CD4-positive, alpha-beta T cell treated with Interleukin-6 for 4 hours (primary cell): Measurements from ENCODE around the gene UBL7.
A peak's percentile ranks its signal among the peaks of the same experiment; 100 is the strongest.
"Not testable (repeated sequence)": the region's sequence is repeated elsewhere in the genome, so short reads cannot be mapped to it uniquely, and the experiment has no call there.

Experiments
- DNase-seq: peaks from one replicate; pipeline ENCODE4 v3.0.0-alpha.2; 2020; ENCODE audit warnings: mixed read lengths

The UBL7 gene, protein sequence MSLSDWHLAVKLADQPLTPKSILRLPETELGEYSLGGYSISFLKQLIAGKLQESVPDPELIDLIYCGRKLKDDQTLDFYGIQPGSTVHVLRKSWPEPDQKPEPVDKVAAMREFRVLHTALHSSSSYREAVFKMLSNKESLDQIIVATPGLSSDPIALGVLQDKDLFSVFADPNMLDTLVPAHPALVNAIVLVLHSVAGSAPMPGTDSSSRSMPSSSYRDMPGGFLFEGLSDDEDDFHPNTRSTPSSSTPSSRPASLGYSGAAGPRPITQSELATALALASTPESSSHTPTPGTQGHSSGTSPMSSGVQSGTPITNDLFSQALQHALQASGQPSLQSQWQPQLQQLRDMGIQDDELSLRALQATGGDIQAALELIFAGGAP

DNA sequence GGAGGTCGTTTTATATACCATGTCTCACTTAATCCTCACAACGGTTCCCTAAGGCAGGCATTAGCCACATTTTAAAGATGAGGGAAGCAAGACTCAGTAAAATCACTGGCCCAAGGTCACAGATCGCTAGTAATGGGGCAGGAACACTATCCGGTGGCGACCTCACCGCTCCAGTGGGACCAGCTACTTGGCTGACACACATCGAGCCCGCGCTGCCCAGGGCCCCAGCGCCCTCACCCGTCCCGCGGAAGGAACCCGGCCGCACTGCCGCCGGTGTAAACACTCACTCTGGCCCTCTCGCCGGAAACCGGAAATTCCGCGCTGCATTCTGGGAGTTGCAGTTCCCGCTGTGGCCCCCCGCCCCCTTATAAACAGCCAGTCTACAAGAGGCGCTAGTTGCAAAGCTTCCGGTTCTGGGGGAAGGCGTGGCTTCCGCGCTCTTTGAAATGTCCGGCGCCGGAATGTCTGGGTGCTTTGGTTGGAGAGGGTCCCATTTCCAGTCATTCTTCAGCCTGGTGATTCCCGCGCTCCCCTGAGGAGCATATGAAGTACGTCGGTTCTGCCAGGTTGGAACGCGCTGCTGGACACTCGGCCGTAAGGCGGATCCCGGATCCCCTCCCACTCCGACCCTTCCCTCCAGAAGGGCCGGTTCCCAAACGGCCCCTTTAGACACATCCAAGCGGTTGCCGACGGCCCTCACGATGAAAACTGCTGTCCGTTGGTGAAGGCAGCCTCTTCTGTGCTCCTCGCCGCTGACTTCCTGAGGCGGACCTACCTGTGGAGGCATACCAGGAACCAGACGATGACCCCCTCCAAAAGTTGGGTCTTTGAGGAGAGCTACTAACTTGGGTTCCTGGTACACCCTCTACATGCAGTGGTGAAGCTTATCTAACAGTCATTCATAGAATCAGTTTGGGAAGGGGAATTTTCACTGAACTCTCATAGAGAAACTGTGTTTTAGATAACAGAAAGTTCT lies at the start of gene UBL7:
TSS of gene UBL7 (minus strand) at position 290 of the 976 bp plus-strand sequence. CDS start 2,293 bp downstream, outside the sequence.
- DNase-seq, result peak; percentile 97

DNA sequence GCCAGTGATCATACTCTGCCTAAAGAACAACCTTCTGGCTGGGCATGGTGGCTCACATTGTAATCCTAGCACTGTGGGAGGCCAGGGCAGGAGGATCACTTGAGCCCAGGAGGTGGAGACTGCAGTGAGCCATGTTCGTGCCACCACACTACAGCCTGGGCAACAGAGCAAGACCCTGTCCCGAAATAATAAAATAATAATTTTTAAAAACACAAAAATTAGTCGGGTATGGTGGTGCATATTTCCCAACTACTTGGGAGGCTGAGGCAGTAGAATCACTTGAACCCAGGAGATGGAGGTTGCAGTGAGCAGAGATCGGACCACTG lies 45.5 kb upstream of the UBL7 start:
- DNase-seq, result no peak

DNA sequence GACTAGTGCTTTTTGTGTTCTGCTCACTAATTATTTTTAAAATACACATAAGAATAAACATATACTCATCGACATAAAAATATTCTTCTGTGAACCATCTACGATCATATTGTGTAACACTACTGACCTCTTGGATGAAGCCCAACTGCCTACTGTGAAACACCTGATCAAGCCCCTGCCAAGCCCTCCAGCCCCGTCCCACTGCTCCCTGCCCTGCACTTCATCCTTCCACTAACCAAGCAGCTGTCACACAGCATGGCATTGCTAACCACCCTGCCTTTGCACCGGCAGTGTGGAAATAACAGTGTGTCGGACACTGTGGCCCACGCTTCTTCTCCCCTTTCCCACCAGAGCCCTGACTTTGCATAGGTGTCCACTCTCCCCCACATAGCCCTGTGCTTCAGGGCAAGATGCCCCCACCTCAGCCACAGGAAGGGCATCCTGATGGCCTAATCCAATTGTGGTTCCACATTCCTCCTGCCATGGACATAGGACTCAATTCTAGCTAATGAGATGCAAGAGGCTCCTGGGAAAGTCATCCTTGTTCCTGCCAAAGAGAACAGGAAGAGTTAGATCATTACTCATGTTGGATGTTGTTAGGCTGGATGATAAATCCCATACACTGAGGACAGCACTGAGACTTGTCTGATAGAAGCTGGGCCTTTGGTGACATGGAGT lies 45.0 kb upstream of the UBL7 start:
- no peak for DNase-seq

DNA sequence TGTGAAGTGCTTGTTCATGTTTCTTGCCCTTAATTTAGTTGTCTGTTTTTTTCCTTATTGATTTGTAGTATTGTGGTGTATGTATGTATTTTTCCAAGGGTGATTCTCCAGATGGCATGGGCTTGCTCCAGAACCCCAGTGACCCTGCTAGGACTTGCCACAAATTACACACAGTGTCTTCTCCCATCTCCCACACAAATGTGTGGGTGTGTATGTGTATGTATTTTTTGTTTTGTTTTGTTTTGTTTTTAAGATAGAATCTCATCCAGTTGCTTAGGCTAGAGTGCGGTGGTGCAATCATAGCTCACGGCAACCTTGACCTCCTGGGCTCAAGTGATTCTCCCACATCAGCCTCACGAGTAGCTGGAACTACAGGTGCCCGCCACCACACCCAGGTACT lies 43.9 kb upstream of the UBL7 start:
- DNase-seq, result no peak

DNA sequence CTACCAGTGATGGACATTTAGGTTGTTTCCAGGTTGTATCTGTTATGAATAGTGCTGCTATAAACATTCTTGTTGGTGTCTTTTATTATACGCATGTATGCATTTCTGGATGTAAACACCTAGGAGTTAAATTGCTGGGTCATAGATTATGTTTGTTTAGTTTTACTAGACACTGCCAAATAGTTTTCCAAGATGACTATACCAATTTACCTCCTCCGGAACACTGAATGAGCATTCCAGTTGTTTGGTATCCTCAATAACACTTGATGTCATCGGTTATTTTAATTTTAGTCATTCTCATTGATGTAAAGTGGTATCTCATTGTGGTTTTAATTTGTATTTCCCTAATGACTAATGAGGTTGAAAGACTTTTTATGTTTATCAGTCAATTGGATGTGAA lies 43.5 kb upstream of the UBL7 start:
- no peak for DNase-seq

DNA sequence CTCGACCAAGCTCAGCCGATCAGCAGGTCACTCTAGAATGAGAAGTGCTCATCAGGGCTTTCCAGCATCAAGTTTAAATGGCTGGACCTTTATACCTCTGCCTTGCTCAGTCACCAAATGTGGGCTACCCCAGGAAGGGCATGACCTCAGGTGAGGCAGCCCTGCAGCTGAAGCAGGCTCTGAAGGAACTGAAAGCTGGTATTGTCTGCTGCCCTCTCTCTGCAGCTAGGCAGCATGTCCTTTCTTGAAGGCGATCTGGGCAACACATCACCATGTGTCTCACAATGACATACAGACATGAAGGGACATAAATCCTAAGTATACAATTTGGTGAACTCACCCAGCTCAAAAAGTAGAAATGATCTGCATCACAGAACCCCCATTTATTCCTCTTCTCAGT lies 41.3 kb upstream of the UBL7 start:
- DNase-seq, result no peak

DNA sequence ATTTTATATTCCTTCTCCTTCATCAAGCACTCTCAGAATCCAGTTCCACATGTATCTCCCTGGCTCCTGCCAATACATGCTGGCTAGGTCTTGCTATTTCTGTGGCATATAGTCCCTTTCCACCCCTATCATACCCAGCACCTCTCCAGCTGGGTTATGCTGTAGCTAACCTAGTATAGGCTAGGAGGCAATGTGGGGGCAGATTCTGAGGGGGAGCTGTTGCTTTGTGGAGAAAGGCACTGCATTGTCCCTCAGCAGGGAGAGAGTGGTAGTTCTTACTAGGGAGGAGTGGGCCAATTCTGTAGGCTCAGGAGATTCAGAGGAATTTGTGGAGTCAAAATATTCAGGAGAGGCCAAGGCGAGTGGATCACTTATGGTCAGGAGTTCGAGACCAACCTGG lies 39.4 kb upstream of the UBL7 start:
- DNase-seq, result no peak

DNA sequence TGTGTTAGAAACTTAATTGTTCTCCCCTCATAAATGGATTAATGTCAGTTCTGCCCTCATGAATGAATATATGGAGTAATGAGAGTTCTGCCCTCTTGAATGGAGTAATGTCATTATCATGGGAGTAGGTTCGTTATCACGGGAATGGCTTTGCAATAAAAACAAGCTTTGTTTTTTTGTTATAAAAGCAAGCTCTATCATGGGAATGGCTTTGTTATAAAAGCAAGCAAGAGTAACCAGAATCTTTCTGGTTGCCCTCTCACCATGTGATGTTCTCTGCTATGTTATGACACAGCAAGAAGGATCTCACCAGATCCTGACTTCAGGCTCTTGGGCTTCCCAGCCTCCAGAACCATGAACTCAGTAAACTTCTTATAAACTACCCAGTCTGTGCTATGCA lies 38.4 kb upstream of the UBL7 start:
- no peak for DNase-seq

DNA sequence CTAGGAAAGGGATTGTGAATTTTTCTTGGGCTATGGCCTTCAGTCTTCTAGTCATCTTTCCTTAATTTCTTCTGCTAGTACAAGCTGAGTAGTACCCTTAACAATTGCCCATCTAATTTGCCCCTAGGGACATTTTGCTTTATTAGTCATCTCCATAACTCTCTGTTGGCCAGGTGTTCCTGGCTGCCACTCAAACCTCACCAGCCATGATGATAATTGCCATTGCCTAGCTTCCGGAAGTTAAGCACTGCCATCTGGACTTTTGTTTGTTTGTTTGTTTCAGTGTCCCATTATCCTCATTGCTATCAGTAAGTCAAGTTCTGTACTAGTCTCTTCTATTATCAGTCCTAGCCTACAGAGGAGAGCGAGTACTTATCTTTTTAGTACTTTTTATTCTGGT lies 36.6 kb upstream of the UBL7 start:
- DNase-seq, result no peak

DNA sequence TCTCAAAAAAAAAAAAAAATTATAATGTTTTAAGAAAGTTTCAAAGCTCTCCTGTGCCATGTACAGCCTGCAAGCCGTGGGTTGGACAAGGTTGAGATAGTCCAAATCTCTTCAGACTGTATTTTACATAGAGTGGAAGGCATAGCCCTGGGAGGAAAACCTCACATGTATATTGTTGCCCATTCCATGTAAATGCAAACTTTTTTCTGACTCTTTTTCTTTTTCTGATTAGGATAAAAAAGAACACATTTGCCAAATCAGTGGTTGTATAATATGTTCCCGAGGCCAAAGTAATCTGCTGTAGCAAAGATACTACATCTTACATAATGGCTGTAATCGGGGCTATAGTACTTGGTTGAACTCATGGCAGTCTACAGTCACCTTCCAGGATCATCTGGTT lies 35.7 kb upstream of the UBL7 start:
- DNase-seq, result no peak

DNA sequence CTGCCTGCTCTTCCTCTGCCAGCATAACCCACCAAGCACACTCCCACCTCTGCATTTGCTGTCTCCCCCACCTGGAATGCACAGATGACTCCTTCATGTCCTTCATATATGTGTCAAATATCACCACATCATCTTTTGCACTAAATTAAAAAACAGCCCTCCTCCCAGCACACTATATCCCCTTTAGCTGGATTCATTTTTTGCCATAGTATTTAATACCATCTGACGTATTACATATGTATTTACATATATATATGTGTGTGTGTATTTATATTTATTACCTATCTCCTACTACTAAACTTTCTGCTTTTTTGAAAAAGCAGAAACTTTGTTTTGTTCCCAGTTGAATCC lies 29.4 kb upstream of the UBL7 start:
- no peak for DNase-seq

DNA sequence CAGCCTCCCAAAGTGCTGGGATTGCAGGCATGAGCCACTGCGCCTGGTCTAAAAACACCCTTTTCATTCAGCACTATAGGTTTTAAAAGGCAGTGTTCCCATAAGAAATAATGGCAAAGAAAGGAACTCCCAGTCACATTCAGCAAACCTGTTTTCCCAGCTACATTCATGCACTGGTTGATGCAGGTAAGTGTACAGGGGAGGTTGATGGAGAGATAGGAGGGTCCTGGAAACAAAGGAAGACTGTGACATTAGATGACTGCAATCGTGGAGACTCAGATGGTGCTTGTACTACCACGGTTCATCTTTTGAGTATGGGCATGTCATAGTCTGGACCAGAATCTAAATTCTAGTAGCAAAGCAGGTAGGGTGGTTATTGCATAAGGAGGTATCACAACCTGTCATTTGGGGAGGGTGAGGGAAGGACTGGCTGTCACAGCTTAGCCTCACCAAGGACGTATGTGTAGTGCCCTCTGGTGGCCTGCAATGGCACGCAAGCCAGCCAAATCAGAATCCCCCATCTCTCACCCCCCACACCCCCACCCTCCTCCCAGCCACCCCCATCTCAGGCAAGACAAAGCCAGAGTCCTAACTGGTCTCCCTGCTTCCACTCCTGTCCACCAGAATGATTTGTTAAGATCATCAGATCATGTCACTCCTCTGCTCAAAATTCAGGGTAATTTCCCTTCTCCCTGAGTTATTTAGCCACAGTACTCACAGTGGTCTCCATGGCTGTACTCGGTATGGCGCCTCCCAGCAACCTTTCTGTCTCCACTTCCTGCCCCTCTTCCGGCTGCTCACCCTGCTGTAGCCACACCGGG lies 28.8 kb upstream of the UBL7 start:
- peak; percentile 77 for DNase-seq

DNA sequence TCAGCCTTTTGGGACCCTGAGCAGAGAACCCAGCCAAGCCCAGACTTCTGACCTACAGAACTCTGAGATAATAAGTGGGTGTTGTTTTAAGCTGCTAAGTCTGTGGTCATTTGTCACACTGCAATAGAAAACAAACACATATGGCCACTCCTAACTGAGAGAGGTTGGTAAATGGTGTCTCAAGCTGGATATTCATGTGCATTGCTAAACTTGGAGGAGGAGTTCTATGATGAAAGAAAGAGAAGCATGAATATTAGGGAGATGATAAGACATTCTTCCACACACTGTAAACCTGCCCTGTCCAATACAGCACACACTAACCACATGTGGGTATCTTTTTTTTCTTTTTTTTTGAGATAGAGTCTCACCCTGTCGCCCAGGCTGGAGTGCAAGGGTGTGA lies 27.8 kb upstream of the UBL7 start:
- no peak for DNase-seq

DNA sequence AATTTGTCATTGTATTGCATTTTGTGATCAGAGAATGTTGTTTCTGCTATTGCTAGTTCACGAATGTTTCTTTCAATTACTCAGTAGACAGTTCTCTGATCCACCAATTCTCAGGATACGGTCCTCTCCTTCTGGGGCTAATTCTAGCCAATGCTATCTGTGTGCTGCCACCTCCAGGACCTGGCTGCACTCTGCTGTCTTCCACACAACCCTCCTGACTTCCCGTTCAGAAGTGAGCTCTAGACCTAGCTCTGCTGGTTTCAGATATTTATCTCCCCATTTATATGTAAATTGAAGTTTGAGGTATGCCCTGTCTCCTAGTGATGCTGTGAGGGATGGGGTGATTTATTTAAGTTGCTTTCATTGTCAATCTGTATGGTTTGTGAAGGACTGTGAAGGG lies 21.7 kb upstream of the UBL7 start:
- DNase-seq, result no peak

DNA sequence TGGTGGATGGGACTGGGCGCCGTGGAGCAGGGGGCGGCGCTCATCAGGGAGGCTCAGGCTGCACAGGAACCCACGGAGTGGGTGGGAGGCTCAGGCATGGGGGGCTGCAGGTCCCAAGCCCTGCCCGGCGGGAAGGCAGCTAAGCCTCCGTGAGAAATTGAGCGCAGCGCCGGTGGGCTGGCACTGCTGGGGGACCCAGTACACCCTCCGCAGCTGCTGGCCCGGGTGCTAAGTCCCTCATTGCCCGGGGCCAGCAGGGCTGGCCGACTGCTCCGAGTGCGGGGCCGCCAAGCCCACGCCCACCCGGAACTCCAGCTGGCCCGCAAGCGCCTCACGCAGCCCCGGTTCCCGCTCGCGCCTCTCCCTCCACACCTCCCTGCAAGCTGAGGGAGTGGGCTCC lies 19.4 kb upstream of the UBL7 start:
- not testable (repeated sequence) for DNase-seq

DNA sequence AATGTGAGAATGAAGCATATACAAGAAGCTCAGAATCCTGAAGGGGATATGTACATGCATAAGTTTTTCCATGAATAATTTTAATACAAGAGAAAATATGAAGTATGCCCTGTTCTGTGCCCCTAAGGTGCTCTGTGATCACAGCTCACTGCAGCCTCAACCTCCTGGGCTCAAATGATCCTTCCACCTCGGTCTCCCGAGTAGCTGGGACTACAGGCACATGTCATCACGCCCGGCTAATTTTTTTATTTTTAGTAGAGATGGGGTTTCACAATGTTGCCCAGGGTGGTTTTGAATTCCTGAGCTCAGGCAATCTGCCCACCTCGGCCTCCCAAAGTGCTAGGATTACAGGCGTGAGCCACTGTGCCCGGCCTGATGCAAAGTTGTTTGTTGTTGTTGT lies 10.7 kb upstream of the UBL7 start:
- DNase-seq, result not testable (repeated sequence)

DNA sequence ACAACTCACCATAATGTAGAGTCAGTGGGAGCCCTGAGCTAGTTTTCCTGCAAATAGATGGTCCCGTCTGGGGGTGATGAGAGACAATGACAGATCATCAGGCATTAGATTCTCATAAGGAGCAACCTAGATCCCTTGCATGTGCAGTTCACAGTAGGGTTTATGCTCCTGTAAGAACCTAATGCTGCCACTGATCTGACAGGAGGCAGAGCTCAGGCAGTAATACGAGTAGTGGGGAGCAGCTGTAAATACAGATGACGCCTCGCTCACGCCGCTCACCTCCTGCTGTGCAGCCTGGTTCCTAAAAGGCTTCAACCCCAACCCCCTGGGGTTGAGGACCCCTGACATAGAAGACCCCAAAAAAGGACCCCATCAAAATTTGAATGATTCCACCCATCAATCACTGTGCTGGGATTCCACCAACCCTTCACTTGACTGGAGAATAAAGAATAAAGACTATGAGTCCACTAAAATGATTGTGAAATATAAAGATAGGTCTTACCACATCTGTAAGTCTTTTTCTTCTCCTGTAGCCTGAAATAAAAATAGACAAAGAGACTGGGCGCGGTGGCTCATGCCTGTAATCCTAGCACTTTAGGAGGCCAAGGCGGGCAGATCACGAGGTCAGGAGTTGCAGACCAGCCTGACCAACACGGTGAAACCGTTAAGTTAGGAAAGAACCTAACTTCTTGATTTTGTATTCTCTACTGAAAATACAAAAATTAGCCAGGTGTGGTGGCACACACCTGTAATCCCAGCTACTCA lies 9.9 kb upstream of the UBL7 start:
- DNase-seq, result no peak

DNA sequence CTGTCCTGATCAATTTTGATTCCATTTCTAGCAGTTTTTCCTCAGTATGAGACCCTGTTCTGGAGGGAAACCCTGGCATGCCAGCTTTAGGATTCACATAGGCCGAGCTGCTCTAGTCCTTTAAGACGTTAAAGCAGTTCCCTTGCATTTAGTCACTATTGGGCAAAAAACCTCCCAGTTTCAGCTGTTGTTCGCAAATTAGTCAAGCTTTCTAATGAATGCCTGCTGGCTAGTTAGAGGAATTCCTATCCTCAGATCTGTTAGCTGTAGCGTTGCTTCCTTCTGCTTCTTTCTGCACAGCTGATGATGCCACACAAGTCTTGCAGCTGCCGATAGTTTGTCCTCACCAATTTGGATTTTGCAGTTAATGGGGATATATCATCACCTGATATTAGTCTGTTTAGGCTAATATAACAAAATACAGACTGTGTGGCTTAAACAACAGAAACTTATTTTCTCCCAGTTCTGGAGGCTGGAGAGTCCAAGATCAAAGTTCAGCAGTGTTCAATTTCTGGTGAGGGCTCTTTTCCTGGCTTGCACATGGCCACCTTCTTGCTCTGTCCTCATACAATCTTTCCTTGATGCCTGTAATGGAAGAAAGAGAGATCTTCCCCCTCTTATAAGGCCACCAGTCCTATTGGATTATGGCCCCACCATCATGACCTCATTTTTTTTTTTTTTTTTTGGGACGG lies 7.5 kb upstream of the UBL7 start:
- DNase-seq, result no peak

DNA sequence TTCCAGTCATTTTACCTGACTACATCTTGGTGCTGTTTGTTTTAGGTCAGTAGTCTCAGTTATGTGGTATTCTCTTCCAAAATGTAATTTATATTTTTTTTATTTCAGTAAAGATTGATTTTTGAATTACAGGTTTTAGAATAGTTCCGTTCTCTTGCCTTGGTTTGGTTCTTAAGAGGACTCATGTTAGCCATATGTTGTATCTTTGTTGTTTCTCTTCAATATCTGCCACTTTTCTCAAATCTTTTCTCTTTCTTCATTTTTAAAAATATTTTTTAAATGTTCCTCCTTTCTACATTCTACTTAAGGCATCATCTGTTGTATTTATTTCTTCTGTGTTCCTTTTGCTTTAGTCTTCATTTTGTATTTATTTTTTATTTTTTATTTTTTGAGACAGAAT lies 5.6 kb upstream of the UBL7 start:
- DNase-seq, result no peak

DNA sequence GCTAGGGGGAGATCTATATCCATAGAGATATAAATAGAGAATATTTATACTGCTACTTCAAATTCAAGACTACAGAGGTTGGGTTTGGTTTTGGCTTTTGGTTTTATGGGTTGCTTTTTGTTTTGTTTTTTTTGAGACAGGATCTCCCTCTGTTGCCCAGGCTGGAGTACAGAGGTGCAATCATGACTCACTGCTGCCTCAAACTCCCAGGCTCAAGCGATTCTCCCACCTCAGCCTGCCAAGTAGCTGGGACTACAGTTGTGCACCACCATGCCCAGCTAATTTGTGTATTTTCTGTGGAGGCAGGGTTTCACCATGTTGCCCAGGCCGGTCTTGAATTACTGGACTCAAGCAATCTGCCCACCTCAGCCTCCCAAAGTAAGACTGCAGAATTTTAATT lies 3.9 kb upstream of the UBL7 start:
- DNase-seq, result no peak

DNA sequence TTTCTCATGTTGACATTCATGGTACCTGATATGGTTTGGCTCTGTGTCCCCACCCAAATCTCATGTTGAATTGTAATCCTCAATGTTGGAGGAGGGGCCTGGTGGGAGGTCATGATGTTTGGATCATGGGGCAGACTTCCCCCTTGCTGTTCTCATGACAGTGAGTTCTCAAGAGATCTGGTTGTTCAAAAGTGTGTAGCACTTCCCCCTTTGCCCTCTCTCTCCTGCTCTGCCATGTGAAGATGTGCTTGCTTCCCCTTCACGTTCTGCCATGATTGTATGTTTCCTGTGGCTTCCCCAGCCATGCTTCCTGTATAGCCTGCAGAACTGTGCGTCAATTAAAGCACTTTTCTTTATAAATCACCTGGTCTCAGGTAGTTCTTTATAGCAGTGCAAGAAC lies 3.3 kb upstream of the UBL7 start:
- DNase-seq, result no peak
